ENCODE measurements around the gene MFSD6L.

MFSD6L gene

GRCh38 chr17:8793649-8794048 is 5.5 kb downstream of the MFSD6L start:
- no peak for DNase-seq (ENCODE audit: low read depth in 3 of 3, low spot score in 1 of 3)

- DNase-seq (ENCODE audit: low read depth in 3 of 3, low spot score in 1 of 3) = no peak
Measured at GRCh38 chr17:8792646-8793045, 6.5 kb downstream of the MFSD6L start.

- DNase-seq (ENCODE audit: low read depth in 3 of 3, low spot score in 1 of 3) = no peak
Measured at GRCh38 chr17:8791910-8792270, 7.3 kb downstream of the MFSD6L start.

GRCh38 chr17:8791248-8791909 is 7.8 kb downstream of the MFSD6L start:
- DNase-seq (ENCODE audit: low read depth in 3 of 3, low spot score in 1 of 3) = no peak

DNA sequence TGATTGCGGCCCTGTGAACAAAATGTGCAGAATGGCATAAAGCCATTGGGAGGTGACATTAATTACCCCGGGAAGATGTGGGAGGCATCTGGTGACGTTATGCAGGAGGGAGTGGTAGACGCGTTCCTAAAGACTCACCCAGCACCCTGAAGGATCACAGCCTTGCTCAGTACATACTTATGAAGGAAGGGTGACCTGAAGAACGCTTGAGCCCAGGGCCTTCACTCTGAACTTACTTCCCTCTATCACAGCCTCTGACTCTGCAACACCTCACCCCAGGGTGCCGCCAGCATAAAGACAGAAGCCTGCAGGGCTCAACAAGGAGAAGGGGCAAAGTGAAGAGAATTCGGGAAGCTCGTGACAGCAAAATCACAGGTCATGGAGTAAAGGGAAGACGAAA is 9.4 kb downstream of the MFSD6L start:
- DNase-seq (ENCODE audit: low read depth in 3 of 3, low spot score in 1 of 3) = no peak

DNA sequence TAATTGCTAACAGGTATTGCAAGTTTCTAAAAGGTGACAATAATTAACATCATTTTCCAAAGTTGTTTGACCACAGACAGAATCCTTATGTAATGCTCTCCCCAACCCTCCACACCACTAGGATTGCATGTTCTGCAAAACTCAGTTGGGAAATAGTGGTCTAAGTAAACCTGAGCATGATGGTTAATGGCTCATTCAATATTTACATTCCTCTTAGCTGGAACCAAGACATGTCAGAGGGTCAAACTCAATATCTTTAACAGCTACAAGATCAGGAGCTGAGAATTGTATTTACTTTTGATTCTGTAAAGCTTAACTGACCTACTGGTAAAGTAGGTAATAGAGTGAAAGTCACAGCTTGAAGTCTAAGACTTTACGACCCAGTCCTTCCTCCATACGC is 10.2 kb downstream of the MFSD6L start:
- no peak for DNase-seq (ENCODE audit: low read depth in 3 of 3, low spot score in 1 of 3)

DNA sequence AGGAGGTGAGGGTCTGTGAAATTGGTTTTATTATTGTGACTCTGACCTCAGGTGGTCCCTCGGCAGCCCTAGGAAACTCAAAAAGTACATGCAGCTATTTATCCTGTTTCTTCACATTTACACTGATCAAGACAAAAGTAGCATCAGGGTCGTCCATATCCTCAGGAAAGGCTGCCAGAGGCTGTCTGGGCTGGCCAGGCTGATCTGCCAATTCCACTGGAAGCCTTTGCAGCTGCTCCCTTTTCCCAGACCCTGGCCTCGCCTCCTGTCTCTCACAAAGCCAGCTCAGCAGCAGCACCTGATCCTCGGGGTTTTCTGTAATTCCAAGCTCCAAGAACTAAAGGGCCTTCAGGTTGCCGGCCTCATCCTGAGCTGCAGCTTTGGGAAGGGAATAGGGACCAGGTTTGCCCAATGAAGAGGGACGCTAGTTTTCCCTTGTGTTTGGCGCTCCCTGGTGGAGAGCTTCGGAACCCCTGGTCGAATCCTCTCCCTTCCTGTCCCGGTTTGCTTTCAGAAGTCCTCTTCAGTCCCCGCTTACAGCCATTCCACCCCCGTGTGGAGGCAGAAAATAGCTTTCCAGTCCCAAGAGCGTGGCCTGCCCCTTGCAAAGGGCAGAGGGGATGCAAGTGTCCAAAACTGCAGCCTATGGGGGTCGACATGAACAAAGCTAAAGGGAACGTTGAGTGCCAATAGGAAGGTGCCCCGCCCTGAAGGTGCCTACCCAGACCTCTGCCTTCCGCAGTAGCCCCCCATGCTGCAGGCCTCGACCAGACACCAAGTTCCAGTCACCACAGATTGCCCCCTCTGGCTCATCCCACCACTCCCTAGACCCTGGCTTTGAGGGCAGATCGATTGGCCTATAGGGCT is 13.4 kb downstream of the MFSD6L start:
- DNase-seq (ENCODE audit: low read depth in 3 of 3, low spot score in 1 of 3) = peak; percentile 4 to 55 (median 14)

DNA sequence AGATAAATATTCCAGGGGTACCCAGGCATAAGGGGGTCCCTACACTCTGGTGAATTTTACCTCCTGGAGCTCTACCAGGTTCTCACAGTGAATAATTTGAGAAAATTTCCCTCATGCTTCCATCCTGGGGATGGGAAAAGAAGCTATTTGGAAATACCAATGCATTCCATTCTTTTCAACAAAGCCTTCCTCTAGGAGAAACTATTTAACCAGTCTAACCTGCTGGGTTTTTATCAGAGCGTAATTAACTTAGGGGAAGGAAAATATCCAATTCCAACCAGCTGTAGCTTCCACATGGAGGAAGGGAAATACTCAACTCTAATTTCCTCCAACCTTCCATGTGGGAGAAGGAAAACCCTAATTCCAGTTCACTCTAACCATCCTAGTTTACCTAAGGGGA is 17.0 kb downstream of the MFSD6L start:
- no peak for DNase-seq (ENCODE audit: low read depth in 3 of 3, low spot score in 1 of 3)

GRCh38 chr17:8781776-8782175 is 17.4 kb downstream of the MFSD6L start:
- no peak for DNase-seq (ENCODE audit: low read depth in 3 of 3, low spot score in 1 of 3)

DNA sequence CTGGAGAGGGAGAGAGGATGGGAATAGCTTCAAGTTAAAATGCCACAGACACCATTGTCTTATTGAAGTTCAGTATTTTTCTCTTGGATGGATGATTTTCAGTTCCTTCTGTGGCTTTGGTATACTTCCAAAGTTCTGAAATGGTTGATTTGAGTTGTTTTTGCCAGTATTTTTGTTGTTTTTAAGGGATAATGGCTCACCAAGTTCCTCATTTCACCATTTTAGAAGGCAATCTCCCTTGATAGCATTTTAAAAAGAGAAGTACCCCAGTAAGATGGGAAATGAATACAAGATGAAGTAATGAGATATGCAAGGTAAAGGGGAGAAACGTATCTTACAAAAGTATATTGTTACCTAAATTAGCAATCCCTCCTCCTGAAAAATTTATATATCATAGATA is 22.3 kb downstream of the MFSD6L start:
- DNase-seq (ENCODE audit: low read depth in 3 of 3, low spot score in 1 of 3) = no peak

DNA sequence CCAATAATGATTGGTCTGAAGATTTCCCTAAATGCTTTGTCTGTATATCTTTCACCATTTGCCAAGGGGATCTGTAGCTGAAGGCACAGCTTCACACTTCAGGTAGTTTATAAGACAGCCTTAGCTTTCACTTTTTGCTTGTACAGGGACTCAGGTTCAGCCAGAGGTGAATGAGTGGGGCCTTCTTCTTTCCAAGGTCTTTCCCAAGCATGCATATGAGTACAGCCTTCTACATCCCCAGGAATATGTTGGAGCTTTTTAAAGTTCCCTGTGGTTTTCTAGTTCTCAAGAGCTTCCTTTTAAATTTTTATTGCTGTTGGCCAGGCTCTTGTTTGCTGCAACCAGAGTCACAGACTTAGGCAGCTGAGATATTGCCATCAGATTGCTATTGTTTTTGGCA is 22.9 kb downstream of the MFSD6L start:
- no peak for DNase-seq (ENCODE audit: low read depth in 3 of 3, low spot score in 1 of 3)

DNA sequence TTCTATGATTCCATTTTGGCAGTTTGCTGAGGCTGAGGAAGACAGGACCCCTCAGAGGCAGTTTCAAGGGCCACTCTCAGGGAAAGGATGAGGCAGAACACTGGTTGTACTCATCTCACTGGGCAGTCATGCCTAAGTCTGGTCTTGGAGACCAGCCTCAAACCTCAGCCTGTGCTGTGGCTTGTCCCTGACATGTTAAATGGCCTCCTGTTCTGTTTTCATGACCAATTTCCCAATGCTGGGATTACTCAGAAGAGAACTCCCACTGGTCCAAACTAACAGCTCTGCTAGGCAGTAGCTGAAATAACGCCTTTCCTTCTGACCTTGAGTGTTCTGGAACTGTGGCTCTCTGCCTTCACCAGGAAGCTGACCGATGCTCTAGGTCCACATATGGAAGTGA is 32.4 kb downstream of the MFSD6L start:
- no peak for DNase-seq (ENCODE audit: low read depth in 3 of 3, low spot score in 1 of 3)

DNA sequence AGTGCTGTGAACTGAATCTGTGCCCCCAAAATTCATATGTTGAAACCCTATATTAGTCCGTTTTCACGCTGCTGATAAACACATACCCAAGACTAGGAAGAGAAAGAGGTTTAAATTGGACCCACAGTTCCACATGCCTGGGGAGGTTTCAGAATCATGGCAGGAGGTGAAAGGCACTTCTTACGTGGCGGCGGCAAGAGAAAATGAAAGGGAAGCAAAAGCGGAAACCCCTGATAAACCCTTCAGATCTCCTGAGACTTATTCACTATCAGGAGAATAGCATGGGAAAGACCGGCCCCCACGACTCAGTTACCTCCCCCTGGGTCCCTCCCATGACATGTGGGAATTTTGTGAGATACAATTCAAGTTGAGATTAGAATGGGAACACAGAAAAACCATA is 37.2 kb downstream of the MFSD6L start:
- no peak for DNase-seq (ENCODE audit: low read depth in 3 of 3, low spot score in 1 of 3)

GRCh38 chr17:8758137-8758596 is 41.0 kb downstream of the MFSD6L start, which contains the start of gene SPDYE4:
TSS of gene SPDYE4 (minus strand) at chr17:8758546. CDS start at chr17:8758382, 164 bp downstream.
- no peak for DNase-seq (ENCODE audit: low read depth in 3 of 3, low spot score in 1 of 3)

DNA sequence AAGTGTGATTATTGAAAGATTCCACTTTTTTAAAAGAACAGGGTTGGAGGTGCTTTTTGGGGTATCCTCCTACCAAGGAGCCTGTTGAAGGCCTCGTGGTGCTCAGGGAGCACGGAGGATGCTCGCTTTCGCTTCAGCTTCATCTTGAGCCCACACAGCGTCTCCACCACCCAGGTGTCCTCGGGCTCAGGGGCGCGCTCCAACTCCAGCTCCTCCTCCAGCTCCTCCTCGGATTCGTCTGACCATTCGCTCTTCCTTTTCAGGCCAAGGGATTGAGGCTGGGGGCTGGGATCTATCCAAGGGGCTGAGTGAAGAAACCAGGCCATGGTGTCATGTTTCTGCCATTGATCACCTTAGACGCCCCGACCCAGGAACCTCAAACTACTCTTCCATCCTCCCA is 42.0 kb downstream of the MFSD6L start:
- DNase-seq (ENCODE audit: low read depth in 3 of 3, low spot score in 1 of 3) = no peak

DNA sequence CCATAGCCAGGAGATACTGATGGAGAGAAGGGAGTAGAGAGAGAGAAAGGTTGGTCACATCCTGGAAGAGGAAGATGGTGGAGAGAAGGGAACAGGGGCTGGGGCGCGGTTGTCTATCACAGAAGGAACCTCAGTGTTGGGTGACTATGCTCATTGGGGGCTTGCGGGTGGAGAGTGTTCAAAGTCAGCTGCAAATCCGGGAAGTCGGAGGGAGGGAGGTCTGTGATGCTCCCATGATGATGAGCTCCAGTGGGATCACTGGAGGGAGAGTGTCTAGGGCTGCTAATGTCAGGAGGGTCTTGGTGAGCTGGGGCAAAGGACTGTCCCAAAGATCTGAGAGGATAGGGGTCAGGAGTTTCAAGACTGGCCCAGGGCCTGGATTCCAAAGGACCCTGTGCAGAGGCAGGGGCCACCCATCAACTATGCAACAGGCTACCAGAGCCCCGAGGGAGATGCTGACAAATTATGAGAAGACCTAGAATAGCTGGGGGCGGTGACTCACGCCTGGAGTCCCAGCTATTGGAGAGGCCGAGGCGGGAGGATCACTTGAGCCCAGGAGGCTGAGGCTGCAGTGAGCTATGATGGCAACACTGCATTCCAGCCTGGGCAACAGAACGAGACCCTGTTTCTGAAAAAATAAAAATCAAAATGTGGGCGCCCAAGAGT is 43.4 kb downstream of the MFSD6L start:
- DNase-seq (ENCODE audit: low read depth in 3 of 3, low spot score in 1 of 3) = no peak

- DNase-seq (ENCODE audit: low read depth in 3 of 3, low spot score in 1 of 3) = no peak
Measured at GRCh38 chr17:8754890-8755289, 44.3 kb downstream of the MFSD6L start.

DNA sequence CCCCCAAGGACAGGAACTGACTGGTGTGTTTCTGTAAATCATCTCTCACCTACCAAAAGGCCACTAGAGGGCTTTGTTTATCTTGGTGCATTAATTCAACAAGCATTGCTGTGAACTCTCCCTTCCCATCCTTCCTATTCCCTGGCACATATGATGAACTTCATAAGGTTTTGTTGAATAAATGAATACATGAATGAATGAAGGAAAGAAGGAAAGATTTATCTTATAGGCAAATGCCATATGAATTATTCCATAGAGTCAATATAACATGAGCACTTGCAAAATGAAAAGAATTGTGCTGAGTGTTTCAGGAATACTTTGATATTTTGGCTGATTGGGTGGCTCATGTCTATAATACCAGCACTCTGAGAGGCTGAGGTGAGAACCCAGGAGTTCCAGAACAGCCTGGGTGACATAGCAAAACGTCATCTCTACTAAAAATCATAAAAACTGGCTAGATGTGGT is 45.2 kb downstream of the MFSD6L start:
- DNase-seq (ENCODE audit: low read depth in 3 of 3, low spot score in 1 of 3) = no peak

GRCh38 chr17:8753136-8753975 is 45.8 kb downstream of the MFSD6L start:
- DNase-seq (ENCODE audit: low read depth in 3 of 3, low spot score in 1 of 3) = no peak

DNA sequence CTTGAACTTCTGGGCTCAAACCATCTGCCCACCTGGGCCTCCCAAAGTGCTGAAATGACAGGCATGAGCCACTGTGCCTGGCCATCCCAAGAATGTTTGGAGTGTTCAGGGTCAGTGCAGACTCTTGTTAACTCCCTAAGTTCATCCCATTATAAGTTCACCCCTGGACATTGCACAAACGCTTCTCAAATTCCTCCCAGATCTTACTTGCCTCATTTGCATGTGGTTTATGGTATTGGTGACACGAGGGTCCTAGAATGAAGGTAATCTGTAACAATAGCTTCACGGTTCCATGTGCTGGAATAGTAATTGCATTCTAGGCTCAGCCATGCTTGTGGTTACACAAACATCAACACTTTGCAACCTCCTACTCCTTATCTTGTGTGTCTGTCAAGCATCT is 49.5 kb downstream of the MFSD6L start:
- no peak for DNase-seq (ENCODE audit: low read depth in 3 of 3, low spot score in 1 of 3)

DNA sequence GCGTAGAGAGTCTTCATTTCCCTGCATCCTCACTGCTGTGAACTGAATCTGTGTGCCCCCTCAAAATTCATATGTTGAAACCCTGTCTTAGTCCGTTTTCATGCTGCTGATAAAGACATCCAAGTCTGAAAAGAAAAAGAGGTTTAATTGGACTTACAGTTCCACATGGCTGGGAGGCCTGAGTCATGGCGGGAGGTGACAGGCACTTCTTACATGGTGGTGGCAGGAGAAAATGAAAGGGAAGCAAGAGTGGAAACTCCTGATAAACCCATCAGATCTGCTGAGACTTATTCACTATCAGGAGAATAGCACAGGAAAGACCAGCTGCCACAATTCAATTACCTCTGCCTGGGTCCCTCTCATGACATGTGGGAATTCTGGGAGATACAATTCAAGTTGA is 51.4 kb downstream of the MFSD6L start:
- no peak for DNase-seq (ENCODE audit: low read depth in 3 of 3, low spot score in 1 of 3)

All from stimulated activated CD4-positive, alpha-beta T cell treated with anti-CD3 and anti-CD28 coated beads, TNF-alpha, amount 100 ng/mL, for 1 hour (primary cell).